Activated naive CD4-positive, alpha-beta T cell (primary cell): ENCODE results near the gene ADAM22.

Experiments used
- DNase-seq, 4 experiments: peaks; one replicate each; lab custom pipeline; 2025; lab: John Stamatoyannopoulos, UW

Gene ADAM22

GRCh38 chr7:88041583-88041982, 107.5 kb downstream of the ADAM22 start:
- no peak for DNase-seq

- no peak for DNase-seq
These were observed 108.1 kb downstream of the ADAM22 start for GRCh38 chr7:88042157-88042556.

- DNase-seq: no peak
These were observed 108.8 kb downstream of the ADAM22 start for GRCh38 chr7:88042803-88043202.

GRCh38 chr7:88044069-88044468, 110.0 kb downstream of the ADAM22 start:
- no peak for DNase-seq

GRCh38 chr7:88046839-88047573, 113.0 kb downstream of the ADAM22 start:
- DNase-seq: no peak

GRCh38 chr7:88057655-88058054, 123.6 kb downstream of the ADAM22 start:
- no peak for DNase-seq

GRCh38 chr7:88062238-88062637, 128.2 kb downstream of the ADAM22 start:
- no peak for DNase-seq

GRCh38 chr7:88069093-88069492, 135.0 kb downstream of the ADAM22 start:
- DNase-seq: no peak

- DNase-seq: no peak
These were observed 138.1 kb downstream of the ADAM22 start for GRCh38 chr7:88071994-88072714.

GRCh38 chr7:88072715-88073055, 138.6 kb downstream of the ADAM22 start:
- no peak for DNase-seq

- no peak for DNase-seq
These were observed 139.6 kb downstream of the ADAM22 start for GRCh38 chr7:88073626-88074025.

- DNase-seq: no peak
These were observed 141.2 kb downstream of the ADAM22 start for GRCh38 chr7:88075216-88075615.

GRCh38 chr7:88083883-88084282, 149.8 kb downstream of the ADAM22 start:
- DNase-seq: no peak

- no peak for DNase-seq
These were observed 155.5 kb downstream of the ADAM22 start for GRCh38 chr7:88089561-88089960.

- DNase-seq: no peak
These were observed 156.2 kb downstream of the ADAM22 start for GRCh38 chr7:88090240-88090639.

- DNase-seq: no peak
These were observed 156.6 kb downstream of the ADAM22 start for GRCh38 chr7:88090671-88091070.

- DNase-seq: no peak
These were observed 158.1 kb downstream of the ADAM22 start for GRCh38 chr7:88091988-88092675.

GRCh38 chr7:88092676-88092999, 158.6 kb downstream of the ADAM22 start:
- DNase-seq: no peak

GRCh38 chr7:88101769-88102168, 167.7 kb downstream of the ADAM22 start:
- DNase-seq: no peak

- no peak for DNase-seq
These were observed 168.6 kb downstream of the ADAM22 start for GRCh38 chr7:88102675-88103074.

- no peak for DNase-seq
These were observed 170.7 kb downstream of the ADAM22 start for GRCh38 chr7:88104732-88105131.

GRCh38 chr7:88105231-88105630, 171.2 kb downstream of the ADAM22 start:
- no peak for DNase-seq

GRCh38 chr7:88106434-88106833, 172.4 kb downstream of the ADAM22 start:
- no peak for DNase-seq
